ENCODE data around the gene TTL.
A peak's percentile ranks its signal among the peaks of the same experiment; 100 is the strongest.

TTL gene

DNA sequence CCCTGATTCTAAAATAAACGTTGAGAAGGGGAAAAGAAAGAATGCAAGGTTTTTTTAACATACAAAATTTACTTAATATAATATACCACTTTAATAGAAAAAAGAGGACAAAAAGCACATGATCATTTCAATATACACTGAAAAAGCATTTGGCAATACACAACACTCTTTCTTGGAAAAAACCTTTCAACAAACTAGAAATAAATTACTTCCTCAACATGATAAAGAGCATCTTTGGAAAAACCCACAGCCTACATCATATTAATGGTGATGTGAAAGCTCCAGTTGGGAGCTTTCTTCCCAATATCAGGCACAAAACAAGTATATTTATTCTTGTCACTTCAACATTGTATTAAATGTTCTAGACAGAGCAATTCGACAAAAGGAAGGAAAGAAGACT, 57.4 kb downstream of the TTL start:
- TF ChIP-seq, protein P1, sequence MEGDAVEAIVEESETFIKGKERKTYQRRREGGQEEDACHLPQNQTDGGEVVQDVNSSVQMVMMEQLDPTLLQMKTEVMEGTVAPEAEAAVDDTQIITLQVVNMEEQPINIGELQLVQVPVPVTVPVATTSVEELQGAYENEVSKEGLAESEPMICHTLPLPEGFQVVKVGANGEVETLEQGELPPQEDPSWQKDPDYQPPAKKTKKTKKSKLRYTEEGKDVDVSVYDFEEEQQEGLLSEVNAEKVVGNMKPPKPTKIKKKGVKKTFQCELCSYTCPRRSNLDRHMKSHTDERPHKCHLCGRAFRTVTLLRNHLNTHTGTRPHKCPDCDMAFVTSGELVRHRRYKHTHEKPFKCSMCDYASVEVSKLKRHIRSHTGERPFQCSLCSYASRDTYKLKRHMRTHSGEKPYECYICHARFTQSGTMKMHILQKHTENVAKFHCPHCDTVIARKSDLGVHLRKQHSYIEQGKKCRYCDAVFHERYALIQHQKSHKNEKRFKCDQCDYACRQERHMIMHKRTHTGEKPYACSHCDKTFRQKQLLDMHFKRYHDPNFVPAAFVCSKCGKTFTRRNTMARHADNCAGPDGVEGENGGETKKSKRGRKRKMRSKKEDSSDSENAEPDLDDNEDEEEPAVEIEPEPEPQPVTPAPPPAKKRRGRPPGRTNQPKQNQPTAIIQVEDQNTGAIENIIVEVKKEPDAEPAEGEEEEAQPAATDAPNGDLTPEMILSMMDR (IDR thresholded peaks at IDR 0.05; ENCODE audit: low read depth, low read length): no peak
- no peak for DNase-seq (ENCODE audit: extremely low read depth, low read depth)

DNA sequence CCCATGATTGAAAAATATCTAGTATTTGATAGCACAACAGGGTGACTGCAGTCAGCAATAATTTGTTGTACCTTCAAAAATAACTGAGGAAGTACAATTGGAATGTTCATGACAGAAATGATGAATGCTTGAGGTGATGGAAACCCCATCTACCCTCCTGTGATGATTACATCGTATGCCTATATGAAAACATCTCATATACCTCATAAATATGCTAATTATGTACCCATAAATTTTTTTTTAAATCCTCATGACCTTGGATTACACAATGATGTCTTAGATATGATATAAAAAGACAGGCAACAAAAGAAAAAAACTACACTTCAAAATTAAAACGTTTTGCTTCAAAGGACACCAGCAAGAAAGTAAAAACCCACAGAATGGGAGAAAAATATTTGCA, 59.0 kb downstream of the TTL start:
- DNase-seq (ENCODE audit: extremely low read depth, low read depth): no peak
- TF ChIP-seq, protein P1 (IDR thresholded peaks at IDR 0.05; ENCODE audit: low read depth, low read length): no peak

DNA sequence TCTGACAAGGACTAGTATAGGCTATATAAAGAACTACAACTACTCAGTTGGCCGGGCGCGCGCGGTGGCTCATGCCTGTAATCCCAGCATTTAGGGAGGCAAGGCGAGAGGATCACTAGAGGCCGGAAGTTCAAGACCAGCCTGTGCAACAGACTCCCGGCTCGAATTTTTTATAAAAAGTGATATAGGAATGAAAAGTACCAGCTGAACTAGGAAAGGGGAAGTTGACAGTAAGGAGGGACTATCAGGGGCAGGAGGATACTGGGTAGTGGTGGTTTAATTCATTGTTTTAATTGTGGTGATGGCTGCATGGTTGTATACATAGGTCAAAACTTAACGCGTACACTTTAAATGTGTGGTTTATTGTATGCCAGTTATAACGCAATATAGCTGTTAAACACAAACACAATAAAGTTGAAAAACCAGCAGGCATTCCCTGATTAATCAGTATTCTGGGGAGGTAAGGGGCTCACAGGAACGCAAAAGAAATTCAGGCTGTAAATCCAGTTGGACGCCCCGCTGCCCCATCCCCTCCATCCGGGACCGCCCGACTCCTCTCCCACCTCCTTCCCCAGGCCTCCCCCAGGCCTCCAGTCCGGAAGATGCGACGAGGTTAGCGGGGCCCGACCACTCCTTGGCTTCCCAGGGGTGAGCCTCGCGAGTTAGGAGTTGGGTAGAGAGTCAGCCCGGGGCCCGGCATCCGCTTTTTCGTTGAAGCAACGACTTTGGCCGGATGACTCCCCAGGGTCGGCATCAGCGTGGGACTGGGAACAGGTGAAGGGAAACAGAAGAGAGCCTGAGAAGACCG, 59.6 kb downstream of the TTL start:
- no peak for DNase-seq (ENCODE audit: extremely low read depth, low read depth)
- TF ChIP-seq, protein P1 (IDR thresholded peaks at IDR 0.05; ENCODE audit: low read depth, low read length): no peak

DNA sequence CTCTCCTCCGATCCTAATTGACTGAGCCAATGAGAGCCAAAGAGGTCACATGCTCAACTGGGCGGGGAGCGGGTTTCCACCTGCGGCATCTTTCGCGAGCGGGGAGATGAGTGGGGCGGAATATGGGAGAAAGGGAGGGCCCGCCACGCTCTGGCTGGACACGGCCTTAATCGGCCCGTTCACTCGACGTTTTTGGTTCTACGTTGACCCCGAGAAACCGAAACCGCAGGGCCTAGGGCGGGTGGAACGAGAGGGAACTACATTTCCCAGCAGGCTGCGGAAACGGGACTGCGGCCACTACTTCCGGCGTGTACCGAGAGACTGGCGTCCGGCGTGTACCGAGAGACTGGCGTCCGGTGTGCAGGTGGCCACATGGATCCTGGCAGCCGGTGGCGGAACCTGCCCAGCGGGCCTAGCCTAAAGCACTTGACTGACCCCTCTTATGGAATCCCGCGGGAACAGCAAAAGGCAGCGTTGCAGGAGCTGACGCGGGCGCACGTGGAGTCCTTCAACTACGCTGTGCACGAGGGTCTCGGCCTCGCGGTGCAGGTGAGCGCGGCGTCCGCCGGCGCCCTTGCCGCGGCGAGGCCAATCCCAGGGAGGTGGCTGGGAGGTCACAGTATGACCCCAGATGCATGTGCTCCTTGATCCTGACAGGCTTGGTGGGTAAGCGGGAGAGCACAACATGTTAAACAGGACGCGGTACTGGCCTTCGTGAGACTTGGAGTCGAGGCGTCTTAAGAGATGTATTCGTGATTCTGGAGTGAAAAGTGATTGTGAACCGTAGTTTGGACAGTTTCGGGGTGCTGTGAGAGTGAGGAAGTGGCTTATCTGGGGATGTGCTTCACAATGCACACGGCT, 60.4 kb downstream of the TTL start, which contains the start of gene POLR1B:
Gene POLR1B, plus strand, starts transcription at position 343 of the 861 bp plus-strand sequence. Its CDS starts 30 bp downstream, at position 373.
- DNase-seq (ENCODE audit: extremely low read depth, low read depth): peak; percentile 30

DNA sequence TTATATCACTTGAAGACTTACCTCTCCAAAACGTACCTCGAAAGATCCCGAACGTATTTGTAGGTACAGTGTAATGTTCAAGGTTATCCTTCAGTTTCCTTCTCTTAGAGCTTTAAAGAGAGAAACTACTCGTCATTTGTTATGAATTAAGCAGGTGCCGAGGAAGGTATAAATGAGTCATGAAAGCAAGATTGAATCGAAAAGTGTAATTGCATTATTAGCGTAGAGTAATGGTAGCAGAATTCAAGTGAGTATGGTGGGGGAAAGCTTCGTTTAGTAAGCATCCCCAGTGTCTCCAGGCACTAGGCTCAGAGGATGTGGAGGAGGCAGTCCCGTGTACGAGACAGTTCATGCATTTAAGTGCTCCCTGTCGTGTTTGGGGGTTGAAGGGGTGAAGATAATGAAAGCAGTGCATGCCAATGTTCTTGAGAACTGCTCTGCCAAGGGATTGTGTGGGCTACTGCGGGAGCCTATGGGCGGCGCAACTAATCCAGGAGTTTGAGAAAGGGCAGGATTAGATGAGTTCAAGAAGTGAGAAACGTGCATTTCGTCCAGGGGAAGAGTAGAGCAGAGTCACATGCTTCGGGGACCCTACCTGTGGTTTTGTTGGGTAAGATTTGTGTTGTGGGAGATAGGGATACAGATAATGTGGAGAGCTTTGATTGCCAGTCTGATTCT, 61.2 kb downstream of the TTL start:
- no peak for DNase-seq (ENCODE audit: extremely low read depth, low read depth)
- TF ChIP-seq, protein P1 (IDR thresholded peaks at IDR 0.05; ENCODE audit: low read depth, low read length): no peak

More for the DNA sequence above, 60.4 kb downstream of the TTL start, which contains the start of gene POLR1B:
- TF ChIP-seq, protein P1 (IDR thresholded peaks at IDR 0.05; ENCODE audit: low read depth, low read length): no peak

DNA sequence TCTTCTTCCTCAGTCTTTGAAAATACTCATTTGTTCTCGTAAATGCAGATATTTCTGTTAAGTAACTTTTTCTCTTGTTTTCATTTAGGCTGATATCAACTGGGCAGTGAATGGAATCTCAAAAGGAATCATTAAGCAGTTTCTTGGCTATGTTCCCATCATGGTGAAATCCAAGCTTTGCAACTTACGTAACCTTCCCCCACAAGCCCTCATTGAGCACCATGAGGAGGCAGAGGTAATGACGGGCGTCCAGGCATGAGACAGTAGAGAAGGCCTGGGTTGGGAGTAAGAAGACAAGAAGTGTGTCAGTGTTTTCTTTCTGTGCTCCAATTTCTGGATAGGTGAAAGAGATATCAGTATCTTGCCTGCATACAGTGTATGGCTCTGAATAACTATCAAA, 65.4 kb downstream of the TTL start:
- DNase-seq (ENCODE audit: extremely low read depth, low read depth): peak; percentile 31

More for the DNA sequence above, 65.4 kb downstream of the TTL start:
- TF ChIP-seq, protein P1 (IDR thresholded peaks at IDR 0.05; ENCODE audit: low read depth, low read length): no peak

Measured in AG09319 (cell line).